HEK293 (cell line): Measurements from ENCODE around the gene SIPA1.

Experiments
- CTCF ChIA-PET: fragments of 350-600 bp; formaldehyde crosslinking; extraction: SDS; loops from one replicate; lab custom pipeline; 2021; ENCODE audit warnings: antibody characterized with exemption; lab: Yijun Ruan, JAX
- POLR2A ChIA-PET: fragments of 300-600 bp; formaldehyde crosslinking; extraction: SDS; loops from one replicate; lab custom pipeline; 2020; ENCODE audit warnings: antibody characterized with exemption, inconsistent platforms; lab: Yijun Ruan, JAX
- H3K27ac ChIP-seq: fragments of 200-500 bp; sonication (Bioruptor generic); 2 replicates; pipeline ENCODE4 v1.5.1; 2014; ENCODE audit warnings: low read depth, low read length, control low read depth, inconsistent platforms; ENCODE audit errors: extremely low read depth
- H3K36me3 ChIP-seq, 2 experiments: fragments of 200-500 bp in 1 of 2; sonication (Bioruptor generic) in 1 of 2; 1 replicate in 1 of 2; 2 replicates in 1 of 2; pipeline ENCODE4 v1.5.1; 2014 to 2017; ENCODE audit warnings: inconsistent platforms in 2 of 2, low read length in 2 of 2; ENCODE audit not compliant: control insufficient read depth in 2 of 2, insufficient read depth in 1 of 2
- H3K4me1 ChIP-seq: fragments of 200-500 bp; sonication (Bioruptor generic); 2 replicates; pipeline ENCODE4 v1.5.1; 2014; ENCODE audit warnings: mild to moderate bottlenecking, low read length, inconsistent platforms; ENCODE audit not compliant: control insufficient read depth, insufficient read depth
- H3K4me3 ChIP-seq: 2 replicates; pipeline ENCODE4 v1.5.1; 2011; ENCODE audit warnings: low read depth, mild to moderate bottlenecking, control low read depth, low read length, moderate library complexity
- H3K9me3 ChIP-seq: fragments of 200-500 bp; sonication (Bioruptor generic); 2 replicates; pipeline ENCODE4 v1.5.1; 2014; ENCODE audit warnings: low read depth, low read length, inconsistent platforms; ENCODE audit not compliant: control insufficient read depth, insufficient read depth
- BCL11A ChIP-seq: fragments of 450-650 bp; formaldehyde crosslinking; IDR thresholded peaks from 2 replicates; pipeline ENCODE4 v1.5.1; 2016; ENCODE audit warnings: low read depth, missing biosample characterization, missing genetic modification characterization
- CTCF ChIP-seq: fragments of 450-650 bp; formaldehyde crosslinking; IDR thresholded peaks from 2 replicates; pipeline ENCODE4 v1.5.1; 2016; ENCODE audit warnings: missing biosample characterization, missing genetic modification characterization
- GLI4 ChIP-seq: fragments of 450-650 bp; formaldehyde crosslinking; IDR thresholded peaks from 2 replicates; pipeline ENCODE4 v1.5.1; 2016; ENCODE audit warnings: missing biosample characterization, missing genetic modification characterization
- HOXA7 ChIP-seq: sonication (generic); formaldehyde crosslinking; IDR thresholded peaks from 2 replicates; pipeline ENCODE4 v1.8.1; 2022; ENCODE audit warnings: missing genetic modification reagents, borderline replicate concordance
- HOXC10 ChIP-seq: sonication (generic); formaldehyde crosslinking; IDR thresholded peaks from 2 replicates; pipeline ENCODE4 v1.8.1; 2023; ENCODE audit warnings: mild to moderate bottlenecking, missing genetic modification reagents
- ZBTB17 ChIP-seq: fragments of 450-650 bp; formaldehyde crosslinking; IDR thresholded peaks from 2 replicates; pipeline ENCODE4 v1.5.1; 2016; ENCODE audit warnings: missing biosample characterization, missing genetic modification characterization
- ZFP41 ChIP-seq: fragments of 450-650 bp; formaldehyde crosslinking; IDR thresholded peaks from 2 replicates; pipeline ENCODE4 v1.5.1; 2016; ENCODE audit warnings: missing biosample characterization, missing genetic modification characterization, borderline replicate concordance
- ZNF140 ChIP-seq: fragments of 450-650 bp; formaldehyde crosslinking; IDR thresholded peaks from 2 replicates; pipeline ENCODE4 v1.5.1; 2016; ENCODE audit warnings: missing biosample characterization, missing genetic modification characterization
- ZNF16 ChIP-seq: fragments of 450-650 bp; formaldehyde crosslinking; IDR thresholded peaks from 2 replicates; pipeline ENCODE4 v1.5.1; 2016; ENCODE audit warnings: low read depth, missing biosample characterization, missing genetic modification characterization
- ZNF274 ChIP-seq, 2 experiments: fragments of 200-500 bp in 1 of 2; fragments of 450-650 bp in 1 of 2; sonication (Bioruptor generic) in 1 of 2; formaldehyde crosslinking in 1 of 2; IDR thresholded peaks; 2 replicates each; pipeline versions ENCODE4 v1.5.1 to v1.6.1; 2014 to 2016; ENCODE audit warnings: borderline replicate concordance in 1 of 2, inconsistent platforms in 1 of 2, low read length in 1 of 2, missing biosample characterization in 1 of 2, missing genetic modification characterization in 1 of 2
- ZNF354C ChIP-seq: fragments of 450-650 bp; formaldehyde crosslinking; IDR thresholded peaks from 2 replicates; pipeline ENCODE4 v1.5.1; 2016; ENCODE audit warnings: missing biosample characterization, missing genetic modification characterization, low read depth, borderline replicate concordance
- ZNF501 ChIP-seq: fragments of 450-650 bp; formaldehyde crosslinking; IDR thresholded peaks from 2 replicates; pipeline ENCODE4 v1.5.1; 2016; ENCODE audit warnings: missing biosample characterization, missing genetic modification characterization
- ZNF513 ChIP-seq: fragments of 450-650 bp; IDR thresholded peaks from 2 replicates; pipeline ENCODE4 v1.5.1; 2018; ENCODE audit warnings: missing biosample characterization, missing genetic modification characterization
- ZNF596 ChIP-seq: fragments of 450-650 bp; IDR thresholded peaks from 2 replicates; pipeline ENCODE4 v1.5.0; 2018; ENCODE audit warnings: missing biosample characterization, mild to moderate bottlenecking, missing genetic modification characterization, moderate library complexity
- ZNF777 ChIP-seq: fragments of 450-650 bp; formaldehyde crosslinking; IDR thresholded peaks from 2 replicates; pipeline ENCODE4 v1.5.1; 2017; ENCODE audit warnings: missing biosample characterization, missing genetic modification characterization, borderline replicate concordance
- ZNF792 ChIP-seq: fragments of 450-650 bp; formaldehyde crosslinking; IDR thresholded peaks from 2 replicates; pipeline ENCODE4 v1.5.1; 2016; ENCODE audit warnings: missing biosample characterization, missing genetic modification characterization
- ZNF843 ChIP-seq: fragments of 450-650 bp; formaldehyde crosslinking; IDR thresholded peaks from 2 replicates; pipeline ENCODE4 v1.5.1; 2016; ENCODE audit warnings: missing biosample characterization, missing genetic modification characterization
- ZSCAN23 ChIP-seq: fragments of 450-650 bp; formaldehyde crosslinking; IDR thresholded peaks from 2 replicates; pipeline ENCODE4 v1.5.1; 2016; ENCODE audit warnings: missing biosample characterization, missing genetic modification characterization

The SIPA1 gene

GRCh38 chr11:65633390-65634108, 4.4 kb upstream of the SIPA1 start:
- Histone ChIP-seq H3K4me3 (no peak overlapping the region), H3K4me1 (no peaks in the 10 kb centered on the region), H3K36me3 (peaks cover 0 to 79% of the 10 kb centered on the region in 2 experiments; a peak in 1 of 3 replicates), H3K27ac (no peak overlapping the region), H3K9me3 (no peaks in the 10 kb centered on the region)
- CTCF ChIA-PET: interaction anchor here (0.5 to 0.9 kb wide), 4 partner anchors 54 to 260 kb away, joined by 3 to 6 read pairs (median 3); no protein-coding TSS in a partner anchor
- no peak for TF ChIP-seq ZNF140
- no peak for TF ChIP-seq ZNF792 (tag by site-specific recombination)
- no peak for TF ChIP-seq CTCF (tag by site-specific recombination)
- TF ChIP-seq BCL11A: no peak
- TF ChIP-seq ZNF843 (tag by site-specific recombination): no peak
- TF ChIP-seq ZNF513 (tag by site-specific recombination): no peak
- POLR2A ChIA-PET: interaction anchor here (0.9 to 2.3 kb wide), 3 partner anchors 10 to 18 kb away, joined by 3 to 9 read pairs (median 5); partner anchors contain the start of gene PCNX3

- ChIA-PET CTCF (no interaction called here), POLR2A (interaction anchor here (2.3 kb wide), 1 partner anchor 19 kb away, joined by 9 read pairs; the partner anchor contains the start of gene PCNX3)
- H3K9me3 ChIP-seq: no peaks in the 10 kb centered on the region
- H3K36me3 ChIP-seq: peaks cover 0 to 74% of the 10 kb centered on the region in 2 experiments; a peak in 1 of 3 replicates
- no peak overlapping the region for H3K27ac ChIP-seq
- TF ChIP-seq ZBTB17 (tag by site-specific recombination): no peak
- TF ChIP-seq ZNF777 (tag by site-specific recombination): no peak
- TF ChIP-seq HOXA7 (CRISPR knock-in tag): no peak
- TF ChIP-seq ZSCAN23 (tag by site-specific recombination): no peak
- TF ChIP-seq, all 188 proteins: peak for 0
- H3K4me1 ChIP-seq: no peaks in the 10 kb centered on the region
- H3K4me3 ChIP-seq: no peak overlapping the region
These were observed 3.8 kb upstream of the SIPA1 start for GRCh38 chr11:65634109-65634436.

- Histone ChIP-seq H3K4me1 (no peaks in the 10 kb centered on the region), H3K36me3 (peaks cover 0 to 71% of the 10 kb centered on the region in 2 experiments; a peak in 1 of 3 replicates), H3K9me3 (no peaks in the 10 kb centered on the region), H3K27ac (no peak overlapping the region), H3K4me3 (no peak overlapping the region)
- POLR2A ChIA-PET: interaction anchor here (0.5 to 2.3 kb wide), 2 partner anchors 14 to 19 kb away, joined by 3 to 9 read pairs; partner anchors contain the start of gene PCNX3
- TF ChIP-seq ZNF596 (tag by site-specific recombination) (no peak), ZFP41 (tag by site-specific recombination) (no peak), ZNF354C (tag by site-specific recombination) (no peak), GLI4 (tag by site-specific recombination) (no peak), ZNF501 (tag by site-specific recombination) (no peak), HOXC10 (CRISPR knock-in tag) (no peak), ZNF513 (tag by site-specific recombination) (no peak), ZNF274 (IDR thresholded peaks at IDR 0.05; ENCODE audit: low read length) (no peak), ZNF274 (tag by site-specific recombination; IDR thresholded peaks at IDR 0.05; ENCODE audit: borderline replicate concordance) (no peak), ZNF16 (tag by site-specific recombination) (no peak)
- CTCF ChIA-PET: no interaction called here
These were observed 3.5 kb upstream of the SIPA1 start for GRCh38 chr11:65634440-65634839.
